ENCODE data around the gene PLB1. TPM values are rescaled to one million over a fixed set of nuclear protein-coding genes. Genes with fewer than 3 reads are reported as not detected.

The PLB1 gene
- total RNA-seq, 1 experiment from 2014 or later, result 0.44 TPM

DNA sequence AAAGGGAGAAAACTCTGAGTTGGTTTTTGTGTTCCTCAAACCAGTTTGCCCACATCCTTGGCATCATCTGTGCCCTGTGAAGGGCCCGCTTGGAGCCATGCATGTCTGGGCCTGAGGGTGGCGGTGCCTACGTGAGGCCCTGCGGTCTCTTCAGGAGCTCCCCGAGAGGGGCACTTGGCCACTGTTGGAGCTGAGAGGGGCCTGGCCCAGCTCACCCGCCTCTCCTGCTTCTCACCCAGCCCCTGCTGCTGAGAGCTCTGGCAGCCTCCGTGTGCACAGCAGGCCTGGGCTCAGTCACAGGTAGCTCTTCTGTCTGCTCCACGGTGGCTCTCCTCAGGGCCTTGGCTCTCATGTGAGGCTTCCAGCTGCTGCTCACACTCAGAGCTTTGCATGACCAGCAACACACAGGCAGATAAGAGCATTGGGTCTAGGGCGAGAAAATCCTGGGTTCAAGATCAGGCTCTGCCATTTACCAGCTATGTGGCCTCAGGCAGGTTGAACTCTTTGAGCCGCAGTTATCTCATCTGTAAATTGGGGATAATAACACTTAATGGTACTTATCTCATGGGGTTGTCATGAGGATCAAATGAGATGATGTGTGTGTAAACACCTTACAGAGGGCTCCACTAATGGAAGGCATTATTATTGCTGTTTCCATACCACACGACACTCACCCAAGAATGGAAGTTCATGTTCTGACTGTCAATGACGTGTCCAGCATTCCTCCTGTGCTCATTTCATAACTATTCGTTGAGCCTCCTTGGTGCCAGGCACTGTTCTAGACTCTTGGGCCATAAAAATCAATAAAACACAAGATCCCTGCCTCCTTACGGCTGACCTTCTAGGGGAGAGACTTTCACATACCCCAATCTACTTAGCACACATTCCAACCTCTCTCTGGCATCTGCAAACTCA lies 41.6 kb upstream of the PLB1 start:
- ChIA-PET POLR2A (no interaction called here), CTCF (interaction anchor here (1.0 kb wide), 1 partner anchor 113 kb away, joined by 3 read pairs; no protein-coding TSS in a partner anchor)
- no peaks in the 10 kb centered on the region for H3K27me3 Mint-ChIP-seq (ENCODE audit: low read depth)
- H3K4me3 Mint-ChIP-seq, result no peak overlapping the region
- H3K4me1 Mint-ChIP-seq, result peaks cover 4% of the 10 kb centered on the region; the same call in 1 of the 2 replicates
- ATAC-seq (no peak), DNase-seq (ENCODE audit: low spot score) (no peak)
- H3K9me3 Mint-ChIP-seq, result no peaks in the 10 kb centered on the region
- TF ChIP-seq, protein P1, sequence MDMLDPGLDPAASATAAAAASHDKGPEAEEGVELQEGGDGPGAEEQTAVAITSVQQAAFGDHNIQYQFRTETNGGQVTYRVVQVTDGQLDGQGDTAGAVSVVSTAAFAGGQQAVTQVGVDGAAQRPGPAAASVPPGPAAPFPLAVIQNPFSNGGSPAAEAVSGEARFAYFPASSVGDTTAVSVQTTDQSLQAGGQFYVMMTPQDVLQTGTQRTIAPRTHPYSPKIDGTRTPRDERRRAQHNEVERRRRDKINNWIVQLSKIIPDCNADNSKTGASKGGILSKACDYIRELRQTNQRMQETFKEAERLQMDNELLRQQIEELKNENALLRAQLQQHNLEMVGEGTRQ (CRISPR knock-in tag; IDR thresholded peaks at IDR 0.05), result no peak
- TF ChIP-seq KAT7 (CRISPR knock-in tag; IDR thresholded peaks at IDR 0.05; ENCODE audit: borderline replicate concordance) (no peak), ZNF219 (CRISPR knock-in tag; IDR thresholded peaks at IDR 0.05; ENCODE audit: borderline replicate concordance) (no peak), FOXJ3 (CRISPR knock-in tag; IDR thresholded peaks at IDR 0.05; ENCODE audit: borderline replicate concordance) (no peak), ZNF138 (CRISPR knock-in tag; conservative IDR thresholded peaks at IDR 0.05) (no peak), CREM (CRISPR knock-in tag; IDR thresholded peaks at IDR 0.05) (no peak), MXD4 (CRISPR knock-in tag; IDR thresholded peaks at IDR 0.05; ENCODE audit: borderline replicate concordance) (no peak), ZNF232 (CRISPR knock-in tag; IDR thresholded peaks at IDR 0.05) (no peak), IRF2 (CRISPR knock-in tag; IDR thresholded peaks at IDR 0.05; ENCODE audit: borderline replicate concordance, low read depth) (no peak), TEAD4 (CRISPR knock-in tag; IDR thresholded peaks at IDR 0.05) (no peak), NFYB (CRISPR knock-in tag; conservative IDR thresholded peaks at IDR 0.05; ENCODE audit: low read depth) (no peak), ZNF121 (CRISPR knock-in tag; IDR thresholded peaks at IDR 0.05) (no peak), RELA (CRISPR knock-in tag; IDR thresholded peaks at IDR 0.05; ENCODE audit: borderline replicate concordance) (no peak)
- TF ChIP-seq, protein P2, sequence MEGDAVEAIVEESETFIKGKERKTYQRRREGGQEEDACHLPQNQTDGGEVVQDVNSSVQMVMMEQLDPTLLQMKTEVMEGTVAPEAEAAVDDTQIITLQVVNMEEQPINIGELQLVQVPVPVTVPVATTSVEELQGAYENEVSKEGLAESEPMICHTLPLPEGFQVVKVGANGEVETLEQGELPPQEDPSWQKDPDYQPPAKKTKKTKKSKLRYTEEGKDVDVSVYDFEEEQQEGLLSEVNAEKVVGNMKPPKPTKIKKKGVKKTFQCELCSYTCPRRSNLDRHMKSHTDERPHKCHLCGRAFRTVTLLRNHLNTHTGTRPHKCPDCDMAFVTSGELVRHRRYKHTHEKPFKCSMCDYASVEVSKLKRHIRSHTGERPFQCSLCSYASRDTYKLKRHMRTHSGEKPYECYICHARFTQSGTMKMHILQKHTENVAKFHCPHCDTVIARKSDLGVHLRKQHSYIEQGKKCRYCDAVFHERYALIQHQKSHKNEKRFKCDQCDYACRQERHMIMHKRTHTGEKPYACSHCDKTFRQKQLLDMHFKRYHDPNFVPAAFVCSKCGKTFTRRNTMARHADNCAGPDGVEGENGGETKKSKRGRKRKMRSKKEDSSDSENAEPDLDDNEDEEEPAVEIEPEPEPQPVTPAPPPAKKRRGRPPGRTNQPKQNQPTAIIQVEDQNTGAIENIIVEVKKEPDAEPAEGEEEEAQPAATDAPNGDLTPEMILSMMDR (IDR thresholded peaks at IDR 0.05), result no peak
- TF ChIP-seq, protein P3, sequence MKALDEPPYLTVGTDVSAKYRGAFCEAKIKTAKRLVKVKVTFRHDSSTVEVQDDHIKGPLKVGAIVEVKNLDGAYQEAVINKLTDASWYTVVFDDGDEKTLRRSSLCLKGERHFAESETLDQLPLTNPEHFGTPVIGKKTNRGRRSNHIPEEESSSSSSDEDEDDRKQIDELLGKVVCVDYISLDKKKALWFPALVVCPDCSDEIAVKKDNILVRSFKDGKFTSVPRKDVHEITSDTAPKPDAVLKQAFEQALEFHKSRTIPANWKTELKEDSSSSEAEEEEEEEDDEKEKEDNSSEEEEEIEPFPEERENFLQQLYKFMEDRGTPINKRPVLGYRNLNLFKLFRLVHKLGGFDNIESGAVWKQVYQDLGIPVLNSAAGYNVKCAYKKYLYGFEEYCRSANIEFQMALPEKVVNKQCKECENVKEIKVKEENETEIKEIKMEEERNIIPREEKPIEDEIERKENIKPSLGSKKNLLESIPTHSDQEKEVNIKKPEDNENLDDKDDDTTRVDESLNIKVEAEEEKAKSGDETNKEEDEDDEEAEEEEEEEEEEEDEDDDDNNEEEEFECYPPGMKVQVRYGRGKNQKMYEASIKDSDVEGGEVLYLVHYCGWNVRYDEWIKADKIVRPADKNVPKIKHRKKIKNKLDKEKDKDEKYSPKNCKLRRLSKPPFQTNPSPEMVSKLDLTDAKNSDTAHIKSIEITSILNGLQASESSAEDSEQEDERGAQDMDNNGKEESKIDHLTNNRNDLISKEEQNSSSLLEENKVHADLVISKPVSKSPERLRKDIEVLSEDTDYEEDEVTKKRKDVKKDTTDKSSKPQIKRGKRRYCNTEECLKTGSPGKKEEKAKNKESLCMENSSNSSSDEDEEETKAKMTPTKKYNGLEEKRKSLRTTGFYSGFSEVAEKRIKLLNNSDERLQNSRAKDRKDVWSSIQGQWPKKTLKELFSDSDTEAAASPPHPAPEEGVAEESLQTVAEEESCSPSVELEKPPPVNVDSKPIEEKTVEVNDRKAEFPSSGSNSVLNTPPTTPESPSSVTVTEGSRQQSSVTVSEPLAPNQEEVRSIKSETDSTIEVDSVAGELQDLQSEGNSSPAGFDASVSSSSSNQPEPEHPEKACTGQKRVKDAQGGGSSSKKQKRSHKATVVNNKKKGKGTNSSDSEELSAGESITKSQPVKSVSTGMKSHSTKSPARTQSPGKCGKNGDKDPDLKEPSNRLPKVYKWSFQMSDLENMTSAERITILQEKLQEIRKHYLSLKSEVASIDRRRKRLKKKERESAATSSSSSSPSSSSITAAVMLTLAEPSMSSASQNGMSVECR (CRISPR knock-in tag; IDR thresholded peaks at IDR 0.05; ENCODE audit: borderline replicate concordance), result no peak
- TF ChIP-seq, protein P4, sequence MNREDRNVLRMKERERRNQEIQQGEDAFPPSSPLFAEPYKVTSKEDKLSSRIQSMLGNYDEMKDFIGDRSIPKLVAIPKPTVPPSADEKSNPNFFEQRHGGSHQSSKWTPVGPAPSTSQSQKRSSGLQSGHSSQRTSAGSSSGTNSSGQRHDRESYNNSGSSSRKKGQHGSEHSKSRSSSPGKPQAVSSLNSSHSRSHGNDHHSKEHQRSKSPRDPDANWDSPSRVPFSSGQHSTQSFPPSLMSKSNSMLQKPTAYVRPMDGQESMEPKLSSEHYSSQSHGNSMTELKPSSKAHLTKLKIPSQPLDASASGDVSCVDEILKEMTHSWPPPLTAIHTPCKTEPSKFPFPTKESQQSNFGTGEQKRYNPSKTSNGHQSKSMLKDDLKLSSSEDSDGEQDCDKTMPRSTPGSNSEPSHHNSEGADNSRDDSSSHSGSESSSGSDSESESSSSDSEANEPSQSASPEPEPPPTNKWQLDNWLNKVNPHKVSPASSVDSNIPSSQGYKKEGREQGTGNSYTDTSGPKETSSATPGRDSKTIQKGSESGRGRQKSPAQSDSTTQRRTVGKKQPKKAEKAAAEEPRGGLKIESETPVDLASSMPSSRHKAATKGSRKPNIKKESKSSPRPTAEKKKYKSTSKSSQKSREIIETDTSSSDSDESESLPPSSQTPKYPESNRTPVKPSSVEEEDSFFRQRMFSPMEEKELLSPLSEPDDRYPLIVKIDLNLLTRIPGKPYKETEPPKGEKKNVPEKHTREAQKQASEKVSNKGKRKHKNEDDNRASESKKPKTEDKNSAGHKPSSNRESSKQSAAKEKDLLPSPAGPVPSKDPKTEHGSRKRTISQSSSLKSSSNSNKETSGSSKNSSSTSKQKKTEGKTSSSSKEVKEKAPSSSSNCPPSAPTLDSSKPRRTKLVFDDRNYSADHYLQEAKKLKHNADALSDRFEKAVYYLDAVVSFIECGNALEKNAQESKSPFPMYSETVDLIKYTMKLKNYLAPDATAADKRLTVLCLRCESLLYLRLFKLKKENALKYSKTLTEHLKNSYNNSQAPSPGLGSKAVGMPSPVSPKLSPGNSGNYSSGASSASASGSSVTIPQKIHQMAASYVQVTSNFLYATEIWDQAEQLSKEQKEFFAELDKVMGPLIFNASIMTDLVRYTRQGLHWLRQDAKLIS (CRISPR knock-in tag; IDR thresholded peaks at IDR 0.05; ENCODE audit: borderline replicate concordance), result no peak
- TF ChIP-seq, protein P5, sequence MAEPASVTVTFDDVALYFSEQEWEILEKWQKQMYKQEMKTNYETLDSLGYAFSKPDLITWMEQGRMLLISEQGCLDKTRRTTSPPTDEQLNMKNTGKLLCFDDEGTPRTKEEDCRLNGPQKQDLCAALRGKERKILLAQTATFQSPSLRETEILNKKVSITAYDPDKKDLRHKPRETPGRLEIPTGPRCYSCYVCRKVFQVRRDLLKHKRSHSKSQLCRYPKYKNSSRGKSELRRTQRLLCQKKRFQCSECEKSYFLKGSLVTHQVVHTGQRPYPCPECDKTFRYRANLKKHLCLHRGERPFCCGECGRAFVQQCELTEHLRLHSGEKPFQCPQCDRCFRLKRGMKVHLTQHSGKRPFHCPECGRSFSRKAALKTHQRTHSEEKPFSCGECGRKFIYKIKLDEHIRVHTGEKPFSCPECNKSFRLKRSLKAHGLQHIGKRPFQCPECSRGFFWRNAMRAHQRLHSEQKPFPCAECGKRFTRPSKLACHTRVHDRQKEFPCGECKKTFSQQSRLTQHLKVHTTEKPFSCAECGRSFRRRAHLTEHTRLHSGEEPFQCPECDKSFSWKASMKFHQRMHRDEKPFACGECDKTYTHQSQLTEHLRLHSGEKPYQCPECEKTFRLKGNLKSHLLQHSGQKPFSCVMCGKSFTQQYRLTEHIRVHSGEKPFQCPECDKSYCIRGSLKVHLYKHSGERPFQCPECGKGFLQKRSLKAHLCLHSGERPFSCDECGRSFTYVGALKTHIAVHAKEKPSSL (CRISPR knock-in tag; conservative IDR thresholded peaks at IDR 0.05), result no peak
- H3K36me3 Mint-ChIP-seq, result no peaks in the 10 kb centered on the region
- H3K27ac Mint-ChIP-seq, result no peak overlapping the region
